ENCODE results near the gene CDH19.

GRCh38 chr18:66646609-66647008, 42.7 kb upstream of the CDH19 start:
- no peak for TF ChIP-seq EZH2phosphoT487 (IDR thresholded peaks at IDR 0.05; ENCODE audit: low read depth)
- TF ChIP-seq CTCF (IDR thresholded peaks at IDR 0.05; ENCODE audit: low read depth, low read length), result no peak
